HG02588 (cell line): Measurements from ENCODE around the gene RANBP1.

ENCODE experiments used
- ATAC-seq: cut with Tn5 transposase; IDR thresholded peaks from one replicate; pipeline ENCODE4 v1.9.1; 2021; ENCODE audit warnings: mild to moderate bottlenecking, moderate library complexity; ENCODE audit not compliant: unreplicated experiment

The RANBP1 gene

DNA sequence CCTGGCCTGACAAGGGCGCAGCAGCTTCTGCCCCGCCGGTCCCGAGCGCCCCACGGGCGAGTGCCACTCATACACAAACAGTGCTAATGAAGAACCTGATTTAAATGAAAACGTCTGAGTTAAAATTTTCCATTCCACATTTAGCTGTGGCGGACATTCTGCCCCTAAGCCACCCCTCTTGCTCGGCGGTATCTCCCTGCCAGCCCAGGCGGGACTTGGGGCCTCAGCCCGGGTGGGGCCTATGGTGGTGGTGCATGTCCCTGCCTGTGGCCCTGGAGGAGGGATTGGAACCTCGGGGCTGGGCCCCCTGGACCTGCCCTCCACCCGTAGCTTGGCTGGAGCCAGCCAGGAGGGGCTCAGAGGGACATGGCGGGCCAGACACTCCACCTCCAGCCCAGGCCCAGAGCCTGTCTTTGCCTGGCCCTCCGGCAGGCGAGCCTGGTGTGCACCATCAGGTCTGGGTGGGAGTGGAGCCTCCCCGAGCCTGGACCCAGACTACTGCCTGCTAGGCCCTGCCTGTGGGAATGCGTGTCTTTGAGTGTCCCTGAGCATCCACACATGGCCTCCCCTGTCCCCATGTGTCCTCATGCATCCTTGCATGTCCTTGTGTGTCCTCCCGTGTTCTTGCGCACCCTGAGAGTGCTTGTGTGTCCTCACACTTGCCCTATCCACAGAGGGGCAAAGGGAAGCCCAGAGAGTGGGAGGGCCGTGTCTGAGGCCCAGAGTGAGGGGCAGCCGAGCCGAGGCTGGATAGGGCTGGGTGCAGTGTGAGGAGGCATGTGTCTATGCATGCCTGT is 20.1 kb downstream of the RANBP1 start:
- ATAC-seq = no peak

GRCh38 chr22:20136603-20136873 is 20.6 kb downstream of the RANBP1 start:
- ATAC-seq = no peak

GRCh38 chr22:20137113-20137512 is 21.2 kb downstream of the RANBP1 start:
- no peak for ATAC-seq

DNA sequence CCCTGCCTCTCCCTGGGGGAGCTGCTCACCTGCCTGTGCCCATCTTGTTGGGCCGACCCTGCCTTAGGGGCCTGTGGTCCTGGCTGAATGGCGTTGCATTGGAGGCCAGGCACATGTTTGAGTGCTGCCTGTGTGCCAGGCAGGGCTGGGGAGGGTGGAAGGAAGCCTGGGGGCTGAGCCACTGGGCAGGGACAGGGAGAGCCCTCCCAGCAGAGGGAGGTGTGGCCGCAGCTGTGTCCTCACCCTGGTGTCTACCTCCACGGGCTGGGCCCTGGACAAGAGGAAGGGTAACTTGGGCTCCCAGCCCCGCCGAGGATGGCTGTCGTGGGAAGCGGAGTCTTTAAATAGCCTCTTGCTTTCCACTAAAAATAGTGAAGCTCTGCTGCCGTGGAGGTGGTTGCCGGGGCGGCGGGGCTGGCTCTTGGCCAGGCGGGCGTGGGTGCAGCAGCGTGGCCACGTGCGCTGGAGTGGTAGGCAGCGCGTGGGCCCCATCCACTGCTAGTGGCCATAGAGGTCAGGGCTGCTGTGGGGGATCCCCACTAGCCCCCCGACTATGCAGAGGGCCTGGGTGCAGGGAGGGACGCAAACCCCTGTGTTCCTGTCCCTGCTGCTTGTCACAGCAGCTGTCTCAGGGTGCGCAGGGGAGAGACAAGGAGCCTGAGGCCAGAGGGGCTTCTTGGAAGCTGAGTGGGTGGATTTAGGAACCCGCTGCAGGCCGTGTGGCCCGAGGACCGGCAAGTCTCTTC is 21.9 kb downstream of the RANBP1 start:
- ATAC-seq = no peak

DNA sequence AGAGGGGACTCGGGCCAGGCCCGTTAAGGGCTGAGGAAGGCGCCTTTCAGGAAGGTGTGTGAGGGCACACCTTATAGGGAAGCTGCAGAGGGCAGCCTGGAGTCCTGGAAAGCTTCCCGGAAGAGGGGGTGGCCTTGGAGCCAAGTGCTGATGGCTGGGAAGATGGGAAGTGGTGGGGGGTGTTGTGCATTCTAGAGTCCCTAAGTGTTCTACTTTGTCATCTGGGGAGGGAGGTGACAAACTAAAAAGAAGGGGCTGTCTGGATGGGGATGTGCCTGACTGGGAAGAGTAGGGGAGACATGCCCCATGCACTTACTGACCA is 22.5 kb downstream of the RANBP1 start:
- ATAC-seq = no peak

GRCh38 chr22:20138868-20139267 is 23.0 kb downstream of the RANBP1 start:
- no peak for ATAC-seq

- no peak for ATAC-seq
These were observed 23.6 kb downstream of the RANBP1 start for GRCh38 chr22:20139391-20140106.

- ATAC-seq = no peak
These were observed 24.2 kb downstream of the RANBP1 start for GRCh38 chr22:20140107-20140445.

DNA sequence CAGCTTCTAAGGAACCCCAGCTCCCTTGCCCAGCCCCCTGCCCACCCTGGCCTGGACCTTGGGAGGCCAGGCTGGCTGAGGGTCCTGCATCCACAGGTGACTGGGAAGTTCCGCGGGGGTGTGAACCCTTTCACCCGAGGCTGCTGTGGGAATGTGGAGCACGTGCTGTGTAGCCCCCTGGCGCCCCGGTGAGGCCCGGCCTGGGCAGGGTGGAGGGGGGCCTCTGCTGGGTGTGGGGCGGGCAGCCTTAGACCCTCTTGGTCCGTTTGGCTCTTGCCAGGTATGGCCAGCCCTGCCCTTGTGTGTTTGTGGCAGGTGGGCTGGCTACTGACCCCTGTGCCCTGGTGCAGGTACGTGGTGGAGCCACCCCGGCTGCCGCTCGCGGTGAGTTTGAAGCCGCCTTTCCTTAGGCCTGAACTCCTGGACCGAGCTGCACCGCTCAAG is 24.6 kb downstream of the RANBP1 start:
- ATAC-seq = no peak

DNA sequence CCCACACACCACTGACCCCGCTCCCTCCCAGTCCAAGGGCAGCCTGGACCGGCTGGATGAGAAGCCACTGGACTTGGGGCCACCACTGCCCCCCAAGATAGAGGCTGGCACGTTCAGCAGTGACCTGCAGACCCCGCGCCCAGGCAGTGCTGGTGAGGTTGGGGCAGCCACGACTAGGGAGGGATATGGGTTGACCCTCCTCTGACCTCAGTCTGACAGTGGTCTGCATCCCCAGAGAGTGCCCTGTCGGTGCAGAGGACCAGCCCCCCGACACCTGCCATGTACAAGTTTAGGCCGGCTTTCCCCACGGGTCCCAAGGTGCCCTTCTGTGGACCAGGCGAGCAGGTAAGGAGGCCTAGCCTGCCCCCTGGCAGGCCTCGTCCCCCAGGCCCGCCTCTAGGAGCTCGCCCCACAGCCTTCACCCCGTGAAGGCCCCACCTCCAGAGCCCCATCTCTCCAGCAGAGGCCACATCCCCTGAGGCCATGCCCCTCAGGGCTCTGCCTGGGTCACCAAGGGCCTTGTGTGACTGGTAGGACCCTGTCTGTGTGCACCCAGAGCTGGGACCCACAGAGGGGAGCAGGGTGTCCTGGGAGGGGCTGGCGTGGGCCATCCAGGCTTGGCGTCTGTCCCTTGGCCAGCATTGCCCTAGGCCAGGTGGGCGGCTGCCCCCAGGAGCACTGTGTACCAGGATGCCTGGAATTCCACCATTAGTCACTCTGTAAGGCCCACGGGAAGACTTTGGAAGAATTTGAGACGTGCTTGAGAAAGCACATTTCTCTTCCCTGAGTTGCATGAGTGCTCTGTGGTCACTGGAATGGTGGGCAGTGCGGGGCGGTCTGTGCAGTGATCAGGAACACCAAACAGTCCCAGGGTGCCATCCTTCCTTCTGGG is 25.5 kb downstream of the RANBP1 start:
- no peak for ATAC-seq

DNA sequence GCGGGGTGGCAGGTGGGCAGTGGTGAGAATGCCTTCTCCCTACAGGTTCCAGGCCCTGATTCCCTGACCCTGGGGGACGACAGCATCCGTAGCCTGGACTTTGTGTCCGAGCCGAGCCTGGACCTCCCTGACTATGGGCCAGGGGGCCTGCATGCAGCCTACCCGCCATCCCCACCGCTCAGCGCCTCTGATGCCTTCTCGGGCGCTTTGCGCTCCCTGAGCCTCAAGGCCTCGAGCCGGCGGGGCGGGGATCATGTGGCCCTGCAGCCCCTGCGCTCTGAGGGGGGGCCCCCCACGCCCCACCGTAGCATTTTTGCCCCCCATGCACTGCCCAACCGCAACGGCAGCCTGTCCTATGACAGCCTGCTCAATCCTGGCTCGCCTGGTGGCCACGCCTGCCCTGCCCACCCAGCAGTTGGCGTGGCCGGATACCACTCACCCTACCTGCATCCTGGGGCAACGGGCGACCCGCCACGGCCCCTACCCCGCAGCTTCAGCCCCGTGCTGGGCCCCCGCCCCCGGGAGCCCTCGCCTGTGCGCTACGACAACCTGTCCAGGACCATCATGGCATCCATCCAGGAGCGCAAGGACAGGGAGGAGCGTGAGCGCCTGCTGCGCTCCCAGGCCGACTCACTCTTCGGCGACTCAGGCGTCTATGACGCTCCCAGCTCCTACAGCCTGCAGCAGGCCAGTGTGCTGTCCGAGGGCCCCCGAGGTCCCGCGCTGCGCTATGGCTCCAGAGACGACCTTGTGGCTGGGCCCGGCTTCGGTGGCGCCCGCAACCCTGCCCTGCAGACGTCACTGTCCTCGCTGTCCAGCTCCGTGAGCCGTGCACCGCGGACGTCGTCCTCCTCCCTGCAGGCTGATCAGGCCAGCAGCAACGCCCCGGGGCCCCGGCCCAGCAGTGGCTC is 27.1 kb downstream of the RANBP1 start:
- no peak for ATAC-seq

GRCh38 chr22:20143883-20144665 is 28.2 kb downstream of the RANBP1 start:
- ATAC-seq = no peak

GRCh38 chr22:20145206-20145831 is 29.4 kb downstream of the RANBP1 start:
- ATAC-seq = no peak

DNA sequence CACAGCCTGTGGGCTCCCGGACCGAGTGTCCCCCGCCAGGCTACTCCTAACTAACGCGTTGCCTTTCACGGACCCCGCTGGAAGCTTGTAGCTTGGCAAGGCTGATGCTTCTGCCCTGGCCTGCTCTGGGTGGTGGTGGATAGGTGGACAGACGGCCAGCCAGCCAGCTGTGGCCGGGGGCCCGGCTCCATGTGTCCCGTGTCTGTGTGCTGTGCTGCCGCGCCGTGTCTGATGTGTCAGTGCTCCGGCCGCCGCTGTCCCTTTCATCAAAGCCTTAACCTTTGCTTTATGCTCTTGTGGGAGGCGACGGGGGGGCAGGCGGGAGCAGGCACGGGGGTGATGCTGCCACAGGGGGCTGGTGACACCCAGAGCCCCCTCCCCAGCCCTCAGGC is 29.9 kb downstream of the RANBP1 start:
- no peak for ATAC-seq

DNA sequence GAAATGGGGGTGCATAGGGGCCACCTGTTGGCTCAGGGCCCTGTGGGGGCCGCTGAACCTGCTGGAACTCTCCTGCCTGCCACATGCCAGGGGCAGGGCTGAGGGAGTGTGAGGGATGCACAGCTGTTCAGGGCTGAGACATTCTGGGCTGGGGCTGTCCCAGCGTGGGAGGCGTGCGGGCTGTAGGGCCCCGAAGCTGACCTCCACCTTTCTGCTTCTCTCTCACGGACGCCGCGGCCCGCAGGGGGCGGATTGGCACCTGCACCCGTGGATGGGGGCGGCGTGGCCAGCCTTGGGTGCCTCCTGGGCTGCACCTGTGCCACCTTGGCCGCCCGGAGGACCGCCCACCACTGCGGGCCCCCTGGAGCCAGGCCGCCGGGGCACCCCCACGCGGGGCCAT is 30.9 kb downstream of the RANBP1 start:
- ATAC-seq = no peak

DNA sequence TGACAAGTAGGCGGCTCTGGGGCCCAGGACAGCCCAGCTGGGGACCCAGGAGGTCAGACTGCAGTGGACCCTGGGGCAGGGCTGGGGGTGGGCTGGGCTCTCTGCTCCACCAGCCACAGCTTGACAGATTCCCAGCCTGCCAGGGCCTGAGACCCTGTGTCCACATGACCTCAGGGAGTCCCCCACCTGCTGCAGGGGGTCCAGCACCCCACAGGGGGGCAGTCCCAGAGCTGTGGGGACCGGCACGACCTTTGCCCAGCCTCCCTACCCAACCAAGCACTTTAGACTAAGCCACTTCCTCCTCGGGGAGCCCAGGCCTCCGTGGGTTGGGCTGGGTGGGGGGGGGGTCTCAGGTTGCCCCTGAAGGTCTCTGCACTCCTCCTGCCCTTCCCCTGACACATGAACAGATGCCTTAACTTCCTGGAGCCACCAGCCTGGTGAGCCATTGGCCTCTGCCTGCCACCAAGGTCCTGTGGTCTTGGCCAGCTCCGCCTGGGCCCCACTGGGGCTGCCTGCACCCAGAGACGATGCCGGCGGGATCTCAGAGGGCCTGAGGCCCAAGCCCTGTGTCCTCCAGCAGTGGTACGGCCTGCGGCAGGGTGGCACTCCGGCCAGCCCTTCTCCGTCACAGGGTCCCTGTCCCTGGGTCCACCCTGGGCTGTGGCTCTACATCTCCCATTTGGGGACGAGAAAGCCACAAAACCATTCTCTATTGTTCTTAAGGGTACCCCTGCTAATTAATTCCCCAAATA is 31.5 kb downstream of the RANBP1 start:
- ATAC-seq = no peak

DNA sequence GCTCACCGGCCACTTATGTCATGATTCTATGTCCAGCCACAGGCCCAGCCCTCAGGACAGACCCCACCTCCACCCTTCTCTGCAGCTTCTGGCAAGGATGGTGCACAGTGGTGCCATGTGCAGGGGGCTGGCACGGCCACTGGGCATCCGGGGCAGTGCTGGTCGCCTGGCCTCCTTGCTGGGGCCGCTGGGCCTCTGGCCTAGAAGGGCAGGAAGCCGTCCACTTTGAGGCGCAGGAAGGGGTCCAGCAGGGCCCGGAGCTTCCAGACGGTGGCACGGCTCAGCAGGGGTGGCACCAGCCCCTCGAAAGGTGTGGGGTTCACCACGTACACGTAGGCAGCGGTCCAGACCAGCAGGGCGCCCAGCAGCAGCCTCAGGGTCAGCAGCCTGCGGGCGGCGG is 32.5 kb downstream of the RANBP1 start:
- no peak for ATAC-seq
